ENCODE results near the gene LONRF3.
"Not testable (repeated sequence)": the region's sequence is repeated elsewhere in the genome, so short reads cannot be mapped to it uniquely, and the experiment has no call there.

Gene LONRF3

DNA sequence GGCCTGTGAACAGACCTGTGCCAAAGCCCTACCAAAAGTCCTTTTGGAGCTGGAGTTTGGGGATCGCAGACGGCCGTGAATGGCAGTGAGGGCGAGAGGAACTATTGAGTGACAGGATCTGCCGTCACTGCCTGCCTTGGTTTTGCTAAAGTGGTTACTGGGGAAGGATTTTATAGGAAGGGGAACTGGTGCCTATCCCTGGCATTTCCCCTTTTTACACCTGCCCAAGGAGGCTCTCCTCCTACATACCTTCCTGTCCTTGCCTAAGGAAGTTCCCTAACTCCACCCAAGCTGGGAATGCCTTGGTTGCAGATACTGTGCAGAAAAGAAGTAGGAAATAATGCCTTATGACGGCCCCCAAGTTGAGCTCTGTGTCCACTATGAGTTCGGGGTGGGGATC is 14.5 kb downstream of the LONRF3 start:
- DNase-seq (ENCODE audit: low read depth), result no peak

GRCh38 chrX:118989886-118990285 is 15.5 kb downstream of the LONRF3 start:
- DNase-seq (ENCODE audit: low read depth), result no peak

GRCh38 chrX:118990512-118991227 is 16.3 kb downstream of the LONRF3 start:
- no peak for DNase-seq (ENCODE audit: low read depth)

GRCh38 chrX:118992441-118993121 is 18.2 kb downstream of the LONRF3 start:
- DNase-seq (ENCODE audit: low read depth), result not testable (repeated sequence)

- DNase-seq (ENCODE audit: low read depth), result no peak
Measured at GRCh38 chrX:119003462-119003861, 29.0 kb downstream of the LONRF3 start.

- peak; percentile 26 for DNase-seq (ENCODE audit: low read depth)
Measured at GRCh38 chrX:119004920-119005524, 30.6 kb downstream of the LONRF3 start.

DNA sequence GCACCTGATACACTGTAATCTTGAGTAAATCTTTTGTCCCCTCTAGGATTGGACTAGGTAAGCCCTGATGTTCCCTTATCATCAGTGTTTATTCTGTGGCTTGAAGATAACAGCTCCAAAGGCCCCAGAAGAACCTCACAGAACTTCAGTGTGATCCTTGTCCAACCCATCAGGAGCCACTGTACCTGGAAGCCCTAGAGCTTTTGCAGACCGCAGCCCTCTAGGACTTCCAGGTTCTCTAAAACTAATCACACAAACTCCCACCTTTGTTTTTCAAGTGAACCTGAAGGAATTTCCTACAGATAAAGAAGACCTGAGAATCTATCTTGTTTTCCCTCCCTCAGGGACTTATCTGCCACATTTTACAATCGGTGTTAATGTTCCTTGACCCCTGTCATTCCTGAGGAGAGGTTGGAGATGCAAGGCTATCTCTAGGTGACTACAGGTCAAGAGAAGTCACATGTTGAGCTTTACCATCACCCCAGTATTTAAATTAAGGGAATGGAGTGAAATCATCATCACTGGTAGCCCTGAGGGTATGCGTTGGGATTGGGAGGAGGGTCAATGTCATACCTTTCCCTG is 32.9 kb downstream of the LONRF3 start:
- no peak for DNase-seq (ENCODE audit: low read depth)

GRCh38 chrX:119008110-119008744 is 33.8 kb downstream of the LONRF3 start:
- DNase-seq (ENCODE audit: low read depth), result no peak

GRCh38 chrX:119009071-119009470 is 34.7 kb downstream of the LONRF3 start:
- no peak for DNase-seq (ENCODE audit: low read depth)

DNA sequence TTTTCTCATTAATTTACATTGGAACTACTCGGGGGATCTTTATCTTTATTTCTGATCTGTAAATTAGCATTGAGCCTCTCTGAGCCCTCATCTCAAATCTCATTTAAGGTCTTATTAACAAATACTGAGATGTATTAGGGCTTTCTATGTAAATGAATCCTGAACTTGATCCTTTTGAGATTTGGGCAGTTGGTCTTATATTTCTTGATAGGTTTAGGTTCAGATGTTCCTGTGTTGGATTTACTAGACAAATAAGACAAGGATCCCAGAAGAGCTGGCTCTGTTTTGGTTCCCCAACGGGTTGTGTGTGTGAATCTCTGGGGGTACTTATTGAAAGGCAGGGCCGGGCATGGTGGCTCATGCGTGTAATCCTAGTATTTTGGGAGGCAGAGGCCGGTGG is 36.1 kb downstream of the LONRF3 start:
- DNase-seq (ENCODE audit: low read depth), result no peak

- DNase-seq (ENCODE audit: low read depth), result no peak
Measured at GRCh38 chrX:119013164-119013563, 38.7 kb downstream of the LONRF3 start.

GRCh38 chrX:119015407-119016237 is 41.2 kb downstream of the LONRF3 start:
- no peak for DNase-seq (ENCODE audit: low read depth)

DNA sequence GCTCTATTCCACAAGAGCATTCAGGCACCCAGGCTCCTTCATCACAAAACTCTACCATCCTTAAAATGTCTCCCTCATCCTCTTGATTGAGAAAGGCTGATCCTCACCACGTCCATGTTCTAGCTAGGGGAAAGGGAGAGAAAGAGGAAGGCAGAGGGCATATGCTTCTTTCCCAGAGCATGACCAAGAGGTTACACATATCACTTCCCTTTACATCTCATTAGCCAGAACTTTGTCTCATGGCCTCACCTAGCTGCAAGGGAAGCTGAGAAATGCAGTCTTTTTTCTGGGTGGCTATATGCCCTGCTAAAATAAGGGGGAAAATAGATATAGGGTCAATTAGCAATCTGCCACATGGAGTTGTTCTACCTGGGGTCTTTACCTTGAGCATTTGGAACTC is 42.7 kb downstream of the LONRF3 start:
- DNase-seq (ENCODE audit: low read depth), result no peak

GRCh38 chrX:119025900-119026299 is 51.5 kb downstream of the LONRF3 start:
- DNase-seq (ENCODE audit: low read depth), result no peak

GRCh38 chrX:119026344-119026743 is 51.9 kb downstream of the LONRF3 start:
- DNase-seq (ENCODE audit: low read depth), result not testable (repeated sequence)

DNA sequence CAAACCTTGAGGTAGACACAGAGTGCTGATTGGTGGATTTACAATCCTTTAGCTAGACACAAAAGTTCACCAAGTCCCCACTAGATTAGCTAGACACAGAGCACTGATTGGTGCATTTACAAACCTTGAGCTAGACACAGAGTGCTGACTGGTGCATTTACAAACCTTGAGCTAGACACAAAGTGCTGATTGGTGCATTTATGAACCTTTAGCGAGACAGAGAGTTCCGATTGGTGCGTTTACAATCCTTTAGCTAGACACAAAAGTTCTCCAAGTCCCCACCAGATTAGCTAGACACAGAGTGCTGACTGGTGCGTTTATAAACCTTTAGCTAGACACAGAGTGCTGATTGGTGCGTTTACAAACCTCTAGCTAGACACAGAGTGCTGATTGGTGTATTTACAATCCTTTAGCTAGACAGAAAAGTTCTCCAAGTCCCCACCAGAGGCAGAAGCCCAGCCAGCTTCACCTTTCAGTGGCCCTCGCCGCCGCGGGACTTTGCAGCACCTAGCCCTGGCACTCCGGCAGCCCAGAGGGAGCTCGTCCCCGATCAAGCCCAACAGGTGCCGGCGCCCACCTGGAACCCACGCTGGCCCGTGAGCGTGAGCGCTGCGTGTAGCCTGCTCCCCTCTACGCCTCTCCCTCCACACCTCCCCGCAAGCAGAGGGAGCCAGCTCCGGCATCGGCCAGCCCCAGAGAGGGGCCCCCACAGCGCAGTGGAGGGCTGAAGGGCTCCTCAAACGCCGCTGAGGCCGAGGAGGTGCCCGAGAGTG is 53.7 kb downstream of the LONRF3 start:
- not testable (repeated sequence) for DNase-seq (ENCODE audit: low read depth)

- no peak for DNase-seq (ENCODE audit: low read depth)
Measured at GRCh38 chrX:119028733-119029330, 54.4 kb downstream of the LONRF3 start.

- not testable (repeated sequence) for DNase-seq (ENCODE audit: low read depth)
Measured at GRCh38 chrX:119029656-119030055, 55.2 kb downstream of the LONRF3 start.

GRCh38 chrX:119030990-119031389 is 56.6 kb downstream of the LONRF3 start:
- no peak for DNase-seq (ENCODE audit: low read depth)

All from stimulated activated CD4-positive, alpha-beta T cell treated with anti-CD3 and anti-CD28 coated beads, Interleukin-2, amount 100 ng/mL, for 4 hours (primary cell).